Activated naive CD8-positive, alpha-beta T cell treated with anti-CD3 and anti-CD28 coated beads, Interleukin-2, amount 50 U/mL, for 24 hours (primary cell): ENCODE results near the gene CYP1B1.
"Not testable (repeated sequence)": the region's sequence is repeated elsewhere in the genome, so short reads cannot be mapped to it uniquely, and the experiment has no call there.

Experiments used
- ATAC-seq: fragments of 150-1000 bp; cut with Tn5 transposase; one replicate; pipeline ENCODE4 v1.10.0; 2021
- DNase-seq: peaks from one replicate; pipeline ENCODE4 v3.0.0; 2021
- H3K27ac Mint-ChIP-seq: one replicate; pipeline ENCODE4 v1.8.0; 2021; ENCODE audit warnings: mild to moderate bottlenecking, mixed read lengths
- H3K27me3 Mint-ChIP-seq: one replicate; pipeline ENCODE4 v1.8.0; 2021; ENCODE audit warnings: mixed read lengths
- H3K36me3 Mint-ChIP-seq: one replicate; pipeline ENCODE4 v1.8.0; 2021; ENCODE audit warnings: low read depth, mixed read lengths
- H3K4me1 Mint-ChIP-seq: one replicate; pipeline ENCODE4 v1.8.0; 2021; ENCODE audit warnings: mixed read lengths
- H3K4me3 Mint-ChIP-seq: one replicate; pipeline ENCODE4 v1.8.0; 2021; ENCODE audit warnings: mild to moderate bottlenecking, moderate library complexity, mixed read lengths
- H3K9me3 Mint-ChIP-seq: one replicate; pipeline ENCODE4 v1.8.0; 2021; ENCODE audit warnings: mixed read lengths

CYP1B1 gene

GRCh38 chr2:38075507-38076151, at the start of gene CYP1B1:
CYP1B1 (minus strand) TSS chr2:38076151; CDS start chr2:38075388, 763 bp downstream.
- H3K9me3 Mint-ChIP-seq: no peaks in the 10 kb centered on the region
- H3K27ac Mint-ChIP-seq: peak within 1 kb of the TSS; percentile 87
- no peak for ATAC-seq
- DNase-seq: no peak
- peaks cover 56% of the 10 kb centered on the region for H3K27me3 Mint-ChIP-seq
- peaks cover 35% of the 10 kb centered on the region for H3K4me1 Mint-ChIP-seq
- peak within 1 kb of the TSS; percentile 71 for H3K4me3 Mint-ChIP-seq
- peaks cover 7% of the 10 kb centered on the region for H3K36me3 Mint-ChIP-seq

- Mint-ChIP-seq H3K9me3 (peaks cover 22% of the 10 kb centered on the region), H3K27ac (no peak overlapping the region), H3K27me3 (peaks cover 2% of the 10 kb centered on the region), H3K36me3 (peaks cover 6% of the 10 kb centered on the region), H3K4me3 (no peak overlapping the region), H3K4me1 (no peaks in the 10 kb centered on the region)
- ATAC-seq (no peak), DNase-seq (no peak)
Observed at GRCh38 chr2:38125007-38125406, 49.1 kb upstream of the CYP1B1 start.

GRCh38 chr2:38123911-38124310, 48.0 kb upstream of the CYP1B1 start:
- DNase-seq (no peak), ATAC-seq (no peak)
- Mint-ChIP-seq H3K36me3 (peaks cover 6% of the 10 kb centered on the region), H3K4me1 (no peaks in the 10 kb centered on the region), H3K4me3 (no peak overlapping the region), H3K27me3 (peaks cover 2% of the 10 kb centered on the region), H3K27ac (no peak overlapping the region), H3K9me3 (peaks cover 22% of the 10 kb centered on the region)

GRCh38 chr2:38122344-38122743, 46.4 kb upstream of the CYP1B1 start:
- Mint-ChIP-seq H3K27ac (no peak overlapping the region), H3K36me3 (peaks cover 4% of the 10 kb centered on the region), H3K4me1 (no peaks in the 10 kb centered on the region), H3K4me3 (no peak overlapping the region), H3K27me3 (no peaks in the 10 kb centered on the region), H3K9me3 (peaks cover 10% of the 10 kb centered on the region)
- ATAC-seq (no peak), DNase-seq (no peak)

GRCh38 chr2:38121481-38121880, 45.5 kb upstream of the CYP1B1 start:
- no peak overlapping the region for H3K27ac Mint-ChIP-seq
- no peaks in the 10 kb centered on the region for H3K36me3 Mint-ChIP-seq
- peaks cover 2% of the 10 kb centered on the region for H3K9me3 Mint-ChIP-seq
- no peaks in the 10 kb centered on the region for H3K4me1 Mint-ChIP-seq
- DNase-seq (no peak), ATAC-seq (no peak)
- H3K27me3 Mint-ChIP-seq: no peaks in the 10 kb centered on the region
- H3K4me3 Mint-ChIP-seq: no peak overlapping the region

- ATAC-seq (no peak), DNase-seq (no peak)
- no peak overlapping the region for H3K27ac Mint-ChIP-seq
- no peaks in the 10 kb centered on the region for H3K9me3 Mint-ChIP-seq
- no peaks in the 10 kb centered on the region for H3K36me3 Mint-ChIP-seq
- no peaks in the 10 kb centered on the region for H3K27me3 Mint-ChIP-seq
- no peak overlapping the region for H3K4me3 Mint-ChIP-seq
- H3K4me1 Mint-ChIP-seq: no peaks in the 10 kb centered on the region
Observed at GRCh38 chr2:38120829-38121228, 44.9 kb upstream of the CYP1B1 start.

GRCh38 chr2:38120264-38120592, 44.3 kb upstream of the CYP1B1 start:
- ATAC-seq (no peak), DNase-seq (no peak)
- Mint-ChIP-seq H3K4me1 (no peaks in the 10 kb centered on the region), H3K27me3 (no peaks in the 10 kb centered on the region), H3K27ac (no peak overlapping the region), H3K36me3 (no peaks in the 10 kb centered on the region), H3K4me3 (no peak overlapping the region), H3K9me3 (no peaks in the 10 kb centered on the region)

GRCh38 chr2:38116762-38117161, 40.8 kb upstream of the CYP1B1 start:
- H3K4me1 Mint-ChIP-seq: no peaks in the 10 kb centered on the region
- DNase-seq (no peak), ATAC-seq (no peak)
- peaks cover 4% of the 10 kb centered on the region for H3K9me3 Mint-ChIP-seq
- no peak overlapping the region for H3K27ac Mint-ChIP-seq
- H3K36me3 Mint-ChIP-seq: no peaks in the 10 kb centered on the region
- H3K27me3 Mint-ChIP-seq: peaks cover 18% of the 10 kb centered on the region
- H3K4me3 Mint-ChIP-seq: no peak overlapping the region

- Mint-ChIP-seq H3K27me3 (peaks cover 30% of the 10 kb centered on the region), H3K27ac (no peak overlapping the region), H3K9me3 (peaks cover 6% of the 10 kb centered on the region), H3K36me3 (peaks cover 4% of the 10 kb centered on the region), H3K4me1 (no peaks in the 10 kb centered on the region), H3K4me3 (no peak overlapping the region)
- ATAC-seq (peak; percentile 66), DNase-seq (peak; percentile 87)
Observed at GRCh38 chr2:38115216-38116032, 39.5 kb upstream of the CYP1B1 start.

- Mint-ChIP-seq H3K4me3 (no peak overlapping the region), H3K36me3 (peaks cover 4% of the 10 kb centered on the region), H3K27me3 (peaks cover 30% of the 10 kb centered on the region), H3K9me3 (peaks cover 6% of the 10 kb centered on the region), H3K4me1 (no peaks in the 10 kb centered on the region), H3K27ac (no peak overlapping the region)
- no peak for ATAC-seq
- no peak for DNase-seq
Observed at GRCh38 chr2:38113981-38114708, 38.2 kb upstream of the CYP1B1 start.

- ATAC-seq (no peak), DNase-seq (no peak)
- peaks cover 33% of the 10 kb centered on the region for H3K27me3 Mint-ChIP-seq
- peaks cover 4% of the 10 kb centered on the region for H3K36me3 Mint-ChIP-seq
- no peak overlapping the region for H3K27ac Mint-ChIP-seq
- peaks cover 6% of the 10 kb centered on the region for H3K9me3 Mint-ChIP-seq
- no peaks in the 10 kb centered on the region for H3K4me1 Mint-ChIP-seq
- no peak overlapping the region for H3K4me3 Mint-ChIP-seq
Observed at GRCh38 chr2:38113051-38113450, 37.1 kb upstream of the CYP1B1 start.

- not testable (repeated sequence) for H3K36me3 Mint-ChIP-seq, H3K4me1 Mint-ChIP-seq, DNase-seq, ATAC-seq, H3K4me3 Mint-ChIP-seq, H3K27ac Mint-ChIP-seq, H3K9me3 Mint-ChIP-seq
- peaks cover 36% of the 10 kb centered on the region for H3K27me3 Mint-ChIP-seq
Observed at GRCh38 chr2:38111350-38111749, 35.4 kb upstream of the CYP1B1 start.

- peaks cover 46% of the 10 kb centered on the region for H3K27me3 Mint-ChIP-seq
- H3K36me3 Mint-ChIP-seq: peaks cover 4% of the 10 kb centered on the region
- H3K4me1 Mint-ChIP-seq: peaks cover 15% of the 10 kb centered on the region
Observed at GRCh38 chr2:38109732-38110181, 33.8 kb upstream of the CYP1B1 start.

GRCh38 chr2:38108907-38109731, 33.2 kb upstream of the CYP1B1 start:
- peaks cover 12% of the 10 kb centered on the region for H3K9me3 Mint-ChIP-seq
- ATAC-seq: no peak
- no peak for DNase-seq
- H3K27ac Mint-ChIP-seq: no peak overlapping the region
- peaks cover 15% of the 10 kb centered on the region for H3K4me1 Mint-ChIP-seq
- H3K4me3 Mint-ChIP-seq: no peak overlapping the region
- H3K27me3 Mint-ChIP-seq: peaks cover 47% of the 10 kb centered on the region
- peaks cover 4% of the 10 kb centered on the region for H3K36me3 Mint-ChIP-seq

More at GRCh38 chr2:38109732-38110181, 33.8 kb upstream of the CYP1B1 start:
- Mint-ChIP-seq H3K27ac (no peak overlapping the region), H3K4me3 (no peak overlapping the region), H3K9me3 (peaks cover 7% of the 10 kb centered on the region)
- no peak for ATAC-seq
- no peak for DNase-seq
